CD4-positive, alpha-beta T cell treated with Interleukin-4 for 1 hour (primary cell): ENCODE results near the gene TM4SF18.

Experiments
- DNase-seq, 2 donors: peaks; one replicate each; pipeline ENCODE4 v3.0.0-alpha.2; 2020 to 2022

The TM4SF18 gene

GRCh38 chr3:149325581-149325980 lies 7.9 kb downstream of the TM4SF18 start:
- no peak for DNase-seq

- no peak for DNase-seq
Measured at GRCh38 chr3:149324332-149324731, 9.1 kb downstream of the TM4SF18 start.

GRCh38 chr3:149321640-149322039 lies 11.8 kb downstream of the TM4SF18 start:
- DNase-seq, result no peak

GRCh38 chr3:149321136-149321535 lies 12.3 kb downstream of the TM4SF18 start:
- no peak for DNase-seq

- DNase-seq, result no peak
Measured at GRCh38 chr3:149319750-149320149, 13.7 kb downstream of the TM4SF18 start.

GRCh38 chr3:149317072-149317471 lies 16.4 kb downstream of the TM4SF18 start:
- DNase-seq, result no peak

GRCh38 chr3:149316437-149316836 lies 17.0 kb downstream of the TM4SF18 start:
- no peak for DNase-seq

GRCh38 chr3:149315694-149316093 lies 17.7 kb downstream of the TM4SF18 start:
- DNase-seq, result no peak

- DNase-seq, result no peak
Measured at GRCh38 chr3:149314807-149315578, 18.4 kb downstream of the TM4SF18 start.

GRCh38 chr3:149313542-149313941 lies 19.9 kb downstream of the TM4SF18 start:
- DNase-seq, result no peak

- DNase-seq, result no peak
Measured at GRCh38 chr3:149310796-149311534, 22.5 kb downstream of the TM4SF18 start.

GRCh38 chr3:149307435-149307783 lies 26.0 kb downstream of the TM4SF18 start:
- no peak for DNase-seq

GRCh38 chr3:149306751-149307434 lies 26.5 kb downstream of the TM4SF18 start:
- no peak for DNase-seq

GRCh38 chr3:149305376-149305775 lies 28.1 kb downstream of the TM4SF18 start:
- DNase-seq, result no peak

GRCh38 chr3:149299938-149300801 lies 33.3 kb downstream of the TM4SF18 start:
- DNase-seq, result no peak

- DNase-seq, result no peak
Measured at GRCh38 chr3:149296972-149297371, 36.5 kb downstream of the TM4SF18 start.

GRCh38 chr3:149292666-149293065 lies 40.8 kb downstream of the TM4SF18 start:
- DNase-seq, result no peak

- DNase-seq, result peak in 1 of 2 donors; percentile 8
Measured at GRCh38 chr3:149291178-149291577, 42.3 kb downstream of the TM4SF18 start.

GRCh38 chr3:149288655-149289054 lies 44.8 kb downstream of the TM4SF18 start:
- DNase-seq, result no peak

GRCh38 chr3:149284034-149284433 lies 49.4 kb downstream of the TM4SF18 start:
- DNase-seq, result no peak

GRCh38 chr3:149283401-149283800 lies 50.0 kb downstream of the TM4SF18 start:
- no peak for DNase-seq

GRCh38 chr3:149282836-149283235 lies 50.6 kb downstream of the TM4SF18 start:
- no peak for DNase-seq

- DNase-seq, result no peak
Measured at GRCh38 chr3:149282322-149282721, 51.1 kb downstream of the TM4SF18 start.
